ENCODE data around the gene TRPC1.

TRPC1 gene

DNA sequence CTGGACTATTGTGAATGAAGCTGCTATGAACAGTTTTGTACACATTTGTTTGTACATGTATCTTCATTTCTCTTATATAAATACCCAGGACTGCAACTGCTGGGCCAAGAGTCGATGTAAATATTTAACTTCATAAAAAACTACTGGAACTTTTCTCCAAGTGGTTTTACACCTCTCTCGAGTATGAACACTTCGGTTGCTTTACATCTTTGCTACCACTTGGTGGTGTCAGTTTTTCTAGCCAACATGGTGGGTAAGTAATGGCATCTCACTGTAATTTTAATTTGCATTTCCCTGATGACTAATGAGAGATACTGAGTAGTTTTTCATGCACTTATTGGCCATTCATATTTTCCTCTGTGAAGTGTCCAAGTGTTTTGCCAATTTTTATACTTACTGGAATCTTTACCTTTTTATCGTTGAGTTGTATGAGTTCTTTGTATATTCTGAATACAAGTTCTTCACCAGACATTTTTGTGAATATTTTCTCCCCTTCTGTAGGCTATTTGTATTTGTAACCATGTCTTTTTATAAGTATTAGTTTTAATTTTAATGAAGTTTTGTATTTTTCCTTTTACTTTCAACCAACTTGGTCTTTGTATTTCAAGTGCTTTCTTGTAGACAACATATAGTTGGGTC, 120.6 kb downstream of the TRPC1 start:
- peak; percentile 14 for DNase-seq

DNA sequence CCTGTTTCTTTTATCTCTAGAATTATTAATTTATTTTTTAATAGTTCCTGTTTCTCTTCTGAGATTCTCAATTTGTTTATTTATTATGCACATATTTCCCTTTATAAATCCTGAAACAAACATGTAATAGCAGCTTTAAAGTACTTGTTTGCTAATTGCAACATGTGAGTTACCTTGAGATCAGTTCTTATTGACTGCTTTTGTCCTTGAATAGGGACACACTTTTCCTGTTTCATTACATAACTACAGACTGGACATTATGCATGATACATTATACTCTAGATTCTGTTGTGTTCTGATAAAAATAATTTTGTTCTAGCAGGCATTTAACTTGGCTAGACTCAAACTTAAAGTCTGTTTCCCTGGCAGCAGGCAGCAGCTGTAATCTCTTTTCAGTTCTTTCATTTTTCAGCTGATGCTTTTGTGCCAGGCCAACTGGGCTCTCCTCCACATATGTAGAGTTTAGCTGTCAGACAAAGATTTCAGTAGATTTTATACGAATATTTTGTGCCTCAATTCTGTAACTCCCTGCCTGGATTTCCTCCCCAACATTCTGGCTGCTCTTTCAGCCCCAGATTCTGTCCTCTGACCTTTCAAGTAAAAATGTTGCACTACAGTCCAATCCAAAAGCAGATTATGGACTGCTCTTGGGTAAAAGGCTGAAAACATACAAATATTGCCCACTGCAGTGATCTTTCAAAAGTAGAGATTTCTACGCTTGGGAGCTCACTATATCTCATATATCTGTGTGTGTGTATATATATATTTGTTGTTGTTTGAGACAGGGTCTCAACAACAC, 123.1 kb downstream of the TRPC1 start:
- DNase-seq, result no peak

DNA sequence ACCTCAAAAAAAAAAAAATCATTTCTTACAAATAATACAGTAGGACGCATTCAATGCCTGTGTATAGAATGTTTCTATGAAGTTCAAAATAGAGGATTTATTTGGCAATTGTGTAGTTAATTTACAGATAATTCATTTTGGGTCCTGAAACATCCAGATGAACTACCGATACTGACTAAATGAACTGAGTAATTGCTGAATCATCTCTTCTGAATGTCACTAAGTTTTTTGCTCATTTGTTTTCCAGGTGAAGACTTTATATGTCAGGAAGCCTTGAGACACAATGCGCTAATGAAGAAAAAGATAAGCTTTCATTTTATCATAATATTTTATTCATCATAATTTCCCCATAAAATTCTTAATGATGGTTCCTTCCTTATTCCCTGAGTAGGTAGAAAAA, 125.3 kb downstream of the TRPC1 start:
- no peak for DNase-seq

DNA sequence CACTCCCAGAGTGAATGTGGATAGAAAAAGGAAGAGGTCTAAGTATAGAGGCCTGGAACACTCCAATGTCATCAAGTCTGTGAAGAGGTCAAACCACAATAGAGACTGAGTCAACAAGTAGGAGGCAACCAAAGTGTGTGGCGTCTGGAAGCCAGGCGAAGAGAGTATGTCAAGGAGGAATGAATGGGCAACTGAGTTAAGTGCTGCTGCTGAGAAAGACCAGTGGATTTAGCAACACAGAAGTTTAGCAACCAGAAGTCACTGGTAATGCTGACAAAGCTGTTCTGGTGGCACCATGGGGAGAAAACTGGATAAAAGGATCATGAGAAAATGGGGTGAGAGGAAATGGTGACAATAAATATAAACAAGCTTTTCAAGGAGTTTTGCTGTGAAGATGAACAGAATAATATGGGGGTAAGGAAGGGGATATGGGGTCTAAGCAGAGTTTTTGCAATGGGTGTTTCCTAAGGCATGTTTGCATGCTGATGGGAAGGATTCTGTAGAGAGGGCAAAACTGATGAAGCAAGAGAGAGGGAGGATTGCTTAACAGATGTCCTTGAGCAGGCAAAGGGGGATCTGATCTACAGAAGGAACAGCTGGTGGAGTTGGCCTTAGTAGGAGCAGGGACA, 126.7 kb downstream of the TRPC1 start:
- DNase-seq, result no peak

DNA sequence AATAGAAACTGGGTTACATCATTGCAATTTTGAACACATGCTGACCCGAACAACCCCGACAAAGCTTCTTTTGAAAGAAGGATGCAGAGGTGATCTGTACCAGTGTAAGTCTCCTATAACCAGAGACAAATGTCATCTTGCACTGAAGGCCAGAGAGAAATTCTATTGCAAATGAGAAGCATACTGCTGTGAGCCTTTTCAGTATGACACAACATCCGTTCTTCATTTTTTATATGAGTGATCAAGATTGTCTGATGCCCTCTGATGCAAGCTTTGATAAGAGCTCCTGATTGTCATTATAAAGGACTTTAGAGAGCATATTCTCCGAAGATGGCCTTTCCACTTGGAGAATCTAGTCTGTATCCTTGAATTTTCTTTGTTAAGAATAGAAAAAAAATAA, 128.2 kb downstream of the TRPC1 start:
- DNase-seq, result no peak

DNA sequence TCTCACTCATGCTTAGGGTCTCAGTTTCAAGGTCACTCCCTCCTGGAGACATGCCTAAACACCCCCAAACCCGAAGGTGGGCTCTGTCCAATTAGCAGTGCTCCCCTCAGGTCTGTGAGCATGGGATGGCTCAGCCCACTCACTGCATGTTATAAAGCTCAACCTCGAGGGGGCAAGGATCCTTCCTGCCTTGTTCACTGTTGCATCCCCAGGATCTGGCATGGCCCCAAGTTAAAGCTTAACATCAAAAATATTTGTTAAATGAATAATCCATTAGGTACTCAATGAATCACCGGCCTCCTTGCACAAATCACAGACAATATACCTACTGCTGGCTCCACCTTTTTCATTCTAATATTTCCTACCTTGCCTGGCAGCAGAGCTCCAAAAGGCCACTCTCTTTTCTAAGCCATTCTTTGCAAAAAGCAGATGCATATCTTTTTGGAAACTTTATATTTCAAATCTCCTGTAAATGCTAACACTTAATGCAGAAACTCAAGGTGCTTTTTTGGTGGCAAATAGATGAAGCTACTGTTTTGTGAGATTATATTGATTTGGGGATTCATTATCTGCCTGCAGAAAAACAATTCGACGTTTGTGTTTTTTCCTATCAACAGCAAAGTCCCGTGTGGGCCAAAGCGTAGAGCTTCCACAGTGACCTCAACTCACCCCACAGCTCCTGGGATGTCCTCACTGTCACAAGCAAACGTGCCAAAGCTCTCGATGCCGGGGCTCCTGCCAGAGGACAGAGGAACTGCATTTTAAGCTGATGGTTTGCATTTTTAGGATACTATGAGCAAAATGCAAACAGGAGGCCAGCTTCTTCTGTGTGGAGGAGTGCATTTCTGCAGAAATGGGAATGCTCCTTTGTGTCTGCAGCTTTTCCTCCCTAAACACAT, 129.7 kb downstream of the TRPC1 start:
- peak; percentile 61 for DNase-seq

DNA sequence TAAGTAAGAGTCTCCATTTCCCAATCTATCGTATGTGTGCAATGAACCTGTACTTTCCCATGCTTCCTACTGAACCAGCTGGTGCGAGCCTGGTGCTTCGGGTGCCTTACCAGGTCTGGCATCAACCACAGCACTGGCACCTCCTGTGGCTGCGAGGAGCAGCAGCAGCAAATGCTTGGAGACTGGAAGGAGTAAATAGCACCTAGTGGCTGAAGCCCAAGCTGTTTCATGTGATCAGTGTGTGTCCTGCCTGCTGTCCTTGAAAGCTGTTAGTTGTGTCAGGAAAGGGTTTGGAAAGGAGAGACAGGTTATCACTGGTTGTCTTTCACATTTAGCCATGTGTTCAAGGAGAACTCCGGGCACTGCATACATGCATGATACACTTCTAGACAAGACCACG, 133.2 kb downstream of the TRPC1 start:
- DNase-seq, result peak; percentile 52
